Stimulated activated CD8-positive, alpha-beta memory T cell treated with anti-CD3 and anti-CD28 coated beads, Interleukin-7, amount 100 ng/mL, for 48 hours (primary cell): ENCODE measurements around the gene MZT2A.
"Not testable (repeated sequence)": the region's sequence is repeated elsewhere in the genome, so short reads cannot be mapped to it uniquely, and the experiment has no call there.

Experiments used
- DNase-seq, 2 donors: peaks; one replicate each; pipeline ENCODE4 v3.0.0-alpha.2; 2020; ENCODE audit warnings: low read depth in 1 of 2; ENCODE audit errors: extremely low read depth in 1 of 2

The MZT2A gene

DNA sequence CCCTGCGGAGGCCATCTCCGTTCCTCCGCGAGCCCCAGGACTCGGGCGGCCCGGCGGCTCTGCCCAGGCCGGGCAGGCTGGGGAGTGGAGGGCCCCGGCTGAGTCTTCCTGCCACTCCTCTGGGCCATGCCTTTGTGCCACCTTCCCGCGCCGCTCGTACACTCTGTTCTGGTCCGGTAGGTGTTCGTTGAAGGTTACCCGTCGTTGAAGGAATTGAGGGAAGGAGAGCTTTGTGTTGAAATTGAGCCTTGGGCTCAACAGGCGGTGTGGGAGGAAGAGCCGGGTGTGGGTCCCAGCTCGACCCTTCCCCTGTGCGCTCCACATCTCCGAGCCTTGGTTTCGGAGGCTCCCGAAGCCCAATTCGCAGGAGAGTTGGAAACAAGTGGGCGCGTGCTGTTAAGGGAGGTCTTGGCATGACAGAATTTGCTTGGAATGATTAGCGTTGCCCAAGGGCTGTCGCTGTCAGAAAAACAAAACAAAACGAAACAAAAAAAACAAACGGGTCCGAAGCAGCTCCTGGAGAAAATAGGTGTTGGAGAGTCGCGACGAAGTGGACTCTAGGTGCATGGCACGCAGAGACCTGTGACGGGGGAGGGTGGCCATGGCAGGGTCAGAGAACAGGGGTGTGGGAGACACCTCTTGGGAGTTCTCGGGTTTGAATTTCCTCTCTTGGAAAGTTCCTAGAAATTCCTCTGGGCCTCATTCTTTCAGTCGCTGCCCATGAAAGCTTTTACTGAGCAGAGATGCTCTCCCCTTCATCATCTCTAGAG is 1.2 kb upstream of the MZT2A start:
- no peak for DNase-seq

DNA sequence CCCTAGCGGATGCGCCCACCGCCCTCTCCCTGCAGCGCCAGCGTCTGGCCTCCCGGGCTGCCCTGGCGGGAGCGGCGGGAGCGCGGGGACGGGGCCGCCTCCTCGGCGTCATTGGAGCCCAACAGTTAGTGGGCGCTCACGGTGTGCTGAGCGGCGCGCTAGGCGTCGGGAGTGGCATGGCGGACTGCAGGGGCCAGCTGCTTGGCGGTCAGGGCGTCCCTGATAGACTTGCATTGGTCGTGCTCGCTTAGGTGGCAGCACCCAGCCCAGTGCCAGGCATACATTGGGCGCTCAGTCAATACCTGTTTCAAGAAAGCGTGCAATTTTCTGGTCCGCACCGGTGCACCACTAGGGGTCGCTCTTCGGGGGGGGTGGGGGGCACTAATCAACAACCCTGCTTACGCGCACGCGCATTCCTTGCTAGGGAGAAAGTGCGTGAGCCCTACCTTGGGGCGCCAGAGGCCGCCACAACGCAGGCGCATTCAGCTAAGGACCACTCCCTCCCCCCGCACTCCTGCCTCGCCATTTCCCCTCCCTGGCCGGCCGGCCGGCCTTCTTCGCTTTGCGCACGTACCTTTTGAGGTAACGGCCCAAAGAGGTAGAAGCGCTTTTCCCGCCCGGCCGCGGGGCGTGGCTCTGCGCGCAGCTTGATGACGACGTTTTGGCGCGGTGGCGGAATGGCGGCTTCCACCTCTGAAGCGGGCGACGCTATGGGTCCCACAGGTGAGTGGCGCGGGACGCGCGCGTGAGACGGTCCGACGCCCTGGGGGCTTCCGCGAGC is 411 bp upstream of the MZT2A start:
- peak; percentile 80 to 93 for DNase-seq

DNA sequence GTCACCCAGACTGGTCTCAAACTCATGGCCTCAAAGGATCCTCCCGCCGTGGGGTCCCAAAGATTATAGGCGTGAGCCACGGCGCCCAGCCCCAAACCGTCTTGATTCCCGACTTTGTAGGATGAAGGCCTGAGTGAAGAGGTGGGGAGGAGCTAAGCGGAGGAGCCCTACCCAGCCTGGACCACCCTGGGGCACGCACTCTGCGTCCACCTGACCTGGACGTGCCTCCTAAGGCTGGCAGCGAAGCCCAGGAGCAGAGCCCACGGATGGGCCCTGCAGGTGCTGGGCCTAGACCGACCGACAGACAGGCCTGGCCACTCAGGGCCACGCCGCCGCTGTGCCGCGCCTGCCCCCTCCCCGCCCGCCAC is 744 bp downstream of the MZT2A start:
- not testable (repeated sequence) for DNase-seq

GRCh38 chr2:131490616-131491468 is 1.4 kb downstream of the MZT2A start:
- peak in 1 of 2 donors; percentile 6 for DNase-seq

DNA sequence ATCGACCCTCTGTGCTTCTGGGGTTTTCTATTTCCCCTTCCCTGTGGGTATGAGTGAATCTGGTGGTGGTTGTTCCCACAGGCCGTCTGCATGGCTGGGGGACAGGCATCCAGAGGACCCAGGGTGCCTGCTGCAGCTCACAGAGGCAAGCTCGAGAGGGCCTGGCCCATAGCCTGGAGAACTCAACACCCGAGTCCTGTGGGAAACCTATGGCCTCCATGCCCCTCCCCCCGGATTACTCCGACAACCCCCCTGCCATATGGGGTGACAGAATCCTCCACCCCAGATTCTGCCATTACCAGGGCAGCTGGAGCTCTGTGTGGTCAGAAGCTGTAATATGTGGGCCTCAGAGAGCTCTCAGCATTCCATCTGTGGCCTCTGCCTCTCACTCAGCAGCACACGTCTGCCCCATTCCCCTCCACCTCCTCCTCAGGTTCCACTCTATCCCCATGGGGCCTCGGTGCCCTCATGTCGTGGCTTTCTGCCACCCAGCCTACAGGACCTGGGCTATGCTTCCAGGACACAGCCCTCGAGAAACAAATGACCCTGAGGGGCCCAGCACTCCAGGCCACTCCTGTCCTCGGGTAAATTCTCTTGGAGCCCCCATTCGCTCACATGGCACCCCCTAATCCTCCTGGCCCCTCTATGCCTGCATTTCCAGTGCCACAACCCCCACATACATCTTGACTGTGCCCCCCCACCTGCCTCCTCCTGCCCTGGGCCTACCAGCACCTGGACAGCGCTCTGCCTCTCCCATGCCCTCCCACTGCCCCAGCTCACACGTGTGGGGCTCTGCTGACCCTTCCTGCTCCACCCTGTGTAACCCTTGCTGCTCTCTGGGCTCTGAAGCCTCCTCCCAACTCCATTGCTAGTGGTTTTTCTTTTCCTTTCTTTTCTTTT is 3.6 kb downstream of the MZT2A start:
- no peak for DNase-seq

- not testable (repeated sequence) for DNase-seq
Observed at GRCh38 chr2:131486201-131486902, 5.8 kb downstream of the MZT2A start.

DNA sequence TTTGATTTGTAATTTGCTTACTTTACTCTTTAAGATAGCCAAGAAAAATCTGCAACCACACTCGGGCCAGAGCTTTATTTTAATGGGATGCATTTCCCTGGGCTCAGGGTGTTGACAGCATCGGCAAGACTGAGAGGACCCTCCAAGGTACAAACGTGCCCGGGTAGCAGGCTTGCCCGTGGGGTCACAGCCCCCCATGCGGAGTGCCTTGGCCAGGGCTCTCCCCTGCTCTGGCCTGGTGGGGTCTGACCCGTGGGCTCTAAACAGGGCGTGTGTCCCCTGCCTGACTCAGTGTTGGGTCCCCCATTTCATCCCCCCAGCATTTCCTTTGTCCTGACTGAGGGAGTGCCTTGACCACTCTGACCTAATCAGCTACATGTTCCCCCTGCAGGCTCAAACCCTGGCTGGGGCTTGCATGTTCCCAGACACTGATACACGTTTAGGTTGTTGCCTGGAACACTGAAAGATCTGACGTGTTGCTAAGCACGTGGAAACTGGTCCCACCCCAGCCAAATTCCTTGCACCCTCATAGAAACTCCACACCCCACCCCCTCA is 7.2 kb downstream of the MZT2A start:
- not testable (repeated sequence) for DNase-seq

- DNase-seq = not testable (repeated sequence)
Observed at GRCh38 chr2:131483981-131484820, 8.0 kb downstream of the MZT2A start.

DNA sequence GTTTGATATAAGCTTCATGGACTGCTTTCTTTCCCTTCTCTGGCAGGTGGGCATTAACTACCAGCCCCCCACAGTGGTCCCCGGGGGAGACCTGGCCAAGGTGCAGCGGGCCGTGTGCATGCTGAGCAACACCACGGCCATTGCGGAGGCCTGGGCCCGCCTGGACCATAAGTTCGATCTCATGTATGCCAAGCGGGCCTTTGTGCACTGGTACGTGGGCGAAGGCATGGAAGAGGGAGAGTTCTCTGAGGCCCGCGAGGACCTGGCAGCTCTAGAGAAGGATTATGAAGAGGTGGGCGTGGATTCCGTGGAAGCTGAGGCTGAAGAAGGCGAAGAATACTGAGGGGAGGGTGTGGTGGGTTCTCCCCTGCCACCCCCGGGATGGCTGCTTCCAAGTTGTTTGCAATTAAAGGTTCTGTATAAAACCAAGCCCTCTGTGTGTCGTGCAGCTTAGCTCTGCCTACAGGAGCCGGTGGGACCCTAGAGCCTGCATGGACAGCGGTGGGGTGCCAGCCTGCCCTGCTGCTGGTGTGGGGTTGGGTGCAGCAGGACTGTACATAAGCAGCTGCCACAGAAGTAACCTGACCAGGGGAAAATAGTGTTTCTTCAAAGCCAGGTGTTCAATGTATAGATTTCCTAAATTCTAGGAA is 9.6 kb downstream of the MZT2A start:
- not testable (repeated sequence) for DNase-seq

GRCh38 chr2:131480351-131480750 is 11.8 kb downstream of the MZT2A start:
- DNase-seq = not testable (repeated sequence)

DNA sequence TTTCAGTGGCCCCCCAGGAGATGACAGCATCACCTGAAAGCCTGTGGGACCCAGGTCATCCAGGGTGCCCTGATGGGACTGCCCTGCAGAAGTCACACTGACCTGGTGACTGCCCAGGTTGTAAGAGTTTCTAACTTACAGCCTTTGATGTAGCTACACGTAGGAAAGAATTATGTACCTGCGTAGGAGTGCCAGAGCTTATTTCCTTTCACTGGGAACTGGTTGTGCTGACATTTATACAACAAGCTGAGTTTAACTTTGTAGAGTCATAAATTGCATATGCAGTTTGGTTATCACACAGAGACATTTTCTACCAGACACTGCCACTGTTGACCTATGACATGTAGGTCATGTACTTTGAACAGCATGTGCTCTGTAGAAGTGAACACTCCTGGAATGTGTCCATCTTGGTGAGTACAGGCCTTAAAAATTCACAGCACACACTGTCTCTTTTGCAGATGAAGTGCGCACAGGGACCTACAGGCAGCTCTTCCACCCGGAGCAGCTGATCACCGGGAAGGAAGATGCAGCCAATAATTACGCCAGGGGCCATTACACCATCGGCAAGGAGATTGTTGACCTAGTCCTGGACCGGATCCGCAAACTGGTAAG is 13.2 kb downstream of the MZT2A start:
- DNase-seq = not testable (repeated sequence)

GRCh38 chr2:131478074-131478849 is 13.9 kb downstream of the MZT2A start:
- DNase-seq = not testable (repeated sequence)

GRCh38 chr2:131477227-131477626 is 15.0 kb downstream of the MZT2A start:
- not testable (repeated sequence) for DNase-seq

DNA sequence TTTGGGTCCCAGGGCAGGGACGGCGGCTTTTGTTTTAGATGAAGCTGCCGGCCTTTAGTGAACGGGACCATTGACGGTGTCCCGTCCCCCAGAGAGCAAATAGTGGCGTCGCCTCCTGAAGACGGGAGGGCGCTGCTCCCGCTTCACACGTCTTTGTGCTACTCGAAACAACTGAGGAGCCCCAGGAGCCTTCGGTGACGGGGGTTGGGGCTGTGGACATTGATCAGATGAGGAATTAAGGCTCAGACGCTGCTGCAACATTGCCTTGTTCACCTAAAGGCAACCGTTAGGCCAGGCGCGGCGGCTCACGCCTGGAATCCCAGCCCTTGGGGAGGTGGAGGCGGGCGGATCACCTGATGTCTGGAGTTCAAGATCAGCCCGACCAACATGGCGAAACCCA is 15.8 kb downstream of the MZT2A start:
- not testable (repeated sequence) for DNase-seq

GRCh38 chr2:131475831-131476230 is 16.4 kb downstream of the MZT2A start, which contains the start of gene TUBA3D:
TSS of gene TUBA3D (plus strand) at chr2:131476119. CDS start at chr2:131476200, 81 bp downstream.
- DNase-seq = no peak

DNA sequence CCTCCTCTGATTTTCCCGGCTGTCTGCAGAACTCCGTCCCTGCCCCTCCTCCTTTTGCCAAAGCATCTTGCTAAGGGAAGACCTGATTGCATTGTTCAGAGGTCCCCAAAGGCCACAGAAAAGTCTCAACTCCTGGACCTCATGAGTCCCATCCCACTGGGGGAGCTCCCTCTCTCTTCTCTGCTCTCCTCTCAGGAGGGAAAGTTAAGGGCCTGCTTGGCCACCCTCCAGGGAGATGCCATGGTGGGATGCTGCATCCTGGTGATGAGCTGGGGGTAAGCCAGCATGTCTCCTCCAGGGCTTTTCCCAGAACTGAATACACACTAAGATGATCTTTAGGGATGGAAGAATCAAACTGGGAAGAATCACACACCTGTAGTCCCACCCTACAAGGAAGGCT is 18.9 kb downstream of the MZT2A start:
- not testable (repeated sequence) for DNase-seq
